Right lobe of liver (tissue), 4 donors: ENCODE data around the gene ANAPC2.

Source experiments
- CTCF ChIP-seq, 4 donors: fragments of 200-600 bp in 3 of 4; fragments of 450-650 bp in 1 of 4; IDR thresholded peaks; one replicate each; pipeline versions ENCODE4 v1.5.1 to v1.8.0; 2016 to 2022; ENCODE audit warnings: antibody characterized with exemption in 4 of 4, mild to moderate bottlenecking in 2 of 4
- POLR2A ChIP-seq: fragments of 450-650 bp; IDR thresholded peaks from one replicate; pipeline ENCODE4 v1.6.1; 2017; ENCODE audit warnings: antibody characterized with exemption, mild to moderate bottlenecking
- donor health status: DM: no; HTN: no; CAD: no.
- donor health status: DM: no; HTN: no; CAD: no.
- donor health status: DM: no; HTN: yes; CAD: no.

GRCh38 chr9:137194909-137195308 is 6.5 kb upstream of the ANAPC2 start:
- TF ChIP-seq POLR2A (no peak), CTCF (IDR thresholded peaks at IDR 0.05) (no peak)
